ENCODE results near the gene TMC1.

The TMC1 gene

GRCh38 chr9:72773570-72773969, 252.2 kb downstream of the TMC1 start:
- TF ChIP-seq ARNTL (CRISPR knock-in tag; IDR thresholded peaks at IDR 0.05; ENCODE audit: borderline replicate concordance, low read depth): no peak
- no peak for TF ChIP-seq TCF4 (CRISPR knock-in tag; IDR thresholded peaks at IDR 0.05; ENCODE audit: borderline replicate concordance)
- no peak for TF ChIP-seq RARB (CRISPR knock-in tag; IDR thresholded peaks at IDR 0.05)
- TF ChIP-seq ISL1 (CRISPR knock-in tag; IDR thresholded peaks at IDR 0.05): no peak
- no peak for ATAC-seq

- ATAC-seq: no peak
- TF ChIP-seq ESRRG (CRISPR knock-in tag; IDR thresholded peaks at IDR 0.05) (no peak), PPARA (CRISPR knock-in tag; IDR thresholded peaks at IDR 0.05; ENCODE audit: borderline replicate concordance) (no peak), GLIS3 (CRISPR knock-in tag; IDR thresholded peaks at IDR 0.05) (no peak), OSR1 (CRISPR knock-in tag; IDR thresholded peaks at IDR 0.05) (no peak), ZNF8 (CRISPR knock-in tag; IDR thresholded peaks at IDR 0.05) (no peak), CREB5 (CRISPR knock-in tag; IDR thresholded peaks at IDR 0.05; ENCODE audit: low read depth) (no peak), TCF4 (CRISPR knock-in tag; IDR thresholded peaks at IDR 0.05; ENCODE audit: borderline replicate concordance) (no peak), ZNF70 (CRISPR knock-in tag; IDR thresholded peaks at IDR 0.05) (no peak), ZFP3 (CRISPR knock-in tag; IDR thresholded peaks at IDR 0.05) (no peak), TSHZ2 (CRISPR knock-in tag; IDR thresholded peaks at IDR 0.05) (no peak), BACH2 (CRISPR knock-in tag; IDR thresholded peaks at IDR 0.05; ENCODE audit: borderline replicate concordance) (no peak), POU6F1 (CRISPR knock-in tag; IDR thresholded peaks at IDR 0.05; ENCODE audit: borderline replicate concordance, low read depth) (no peak), CSDC2 (CRISPR knock-in tag; IDR thresholded peaks at IDR 0.05) (no peak), ARNTL (CRISPR knock-in tag; IDR thresholded peaks at IDR 0.05; ENCODE audit: borderline replicate concordance, low read depth) (no peak), PATZ1 (CRISPR knock-in tag; IDR thresholded peaks at IDR 0.05; ENCODE audit: borderline replicate concordance) (no peak), CSRNP3 (CRISPR knock-in tag; IDR thresholded peaks at IDR 0.05) (no peak), ZFP30 (CRISPR knock-in tag; IDR thresholded peaks at IDR 0.05) (no peak), SNAI2 (CRISPR knock-in tag; IDR thresholded peaks at IDR 0.05) (no peak)
Measured at GRCh38 chr9:72775570-72775969, 254.2 kb downstream of the TMC1 start.

GRCh38 chr9:72779614-72780013, 258.2 kb downstream of the TMC1 start:
- no peak for TF ChIP-seq ARNTL (CRISPR knock-in tag; IDR thresholded peaks at IDR 0.05; ENCODE audit: borderline replicate concordance, low read depth)
- no peak for TF ChIP-seq CSDC2 (CRISPR knock-in tag; IDR thresholded peaks at IDR 0.05)
- TF ChIP-seq TOX (CRISPR knock-in tag; IDR thresholded peaks at IDR 0.05; ENCODE audit: borderline replicate concordance): no peak
- TF ChIP-seq OSR1 (CRISPR knock-in tag; IDR thresholded peaks at IDR 0.05): no peak
- no peak for TF ChIP-seq POU6F1 (CRISPR knock-in tag; IDR thresholded peaks at IDR 0.05; ENCODE audit: borderline replicate concordance, low read depth)
- TF ChIP-seq GLIS3 (CRISPR knock-in tag; IDR thresholded peaks at IDR 0.05): no peak
- no peak for TF ChIP-seq ZFP3 (CRISPR knock-in tag; IDR thresholded peaks at IDR 0.05)
- no peak for ATAC-seq

Data from SK-N-SH treated with all-trans-retinoic acid at 6 μM for 48 hours (cell line).